Hair follicular keratinocyte (primary cell): Measurements from ENCODE around the gene CTSD. TPM values are rescaled to one million over a fixed set of nuclear protein-coding genes. Genes with fewer than 3 reads are reported as not detected.

Experiments used
- total RNA-seq: library from RNA; depleted of rRNA; stranded (reverse); fragments of >200 nt; gene quantifications from 2 replicates; pipeline ENCODE4 v1.2.3, GENCODE V29; 2015

Gene CTSD
- total RNA-seq = 152 and 181 TPM in 2 replicates

GRCh38 chr11:1763796-1764661 is at the start of gene CTSD:
Gene CTSD (minus strand): TSS chr11:1763927. CDS start chr11:1763859, 68 bp downstream.

GRCh38 chr11:1750481-1750839 is 13.3 kb downstream of the CTSD start, which contains the start of gene IFITM10:
Gene IFITM10 (minus strand): TSS chr11:1750595. CDS start chr11:1750442, 153 bp downstream.

Other genes with a start within 250 kb of the CTSD start
- gene DUSP8, start 191.7 kb downstream of the CTSD start, total RNA-seq = 0.39 and 0.68 TPM in 2 replicates
- gene KRTAP5-1, start 178.6 kb downstream of the CTSD start, total RNA-seq = not detected in 2 replicates
- not detected in 2 replicates for gene KRTAP5-2, start 165.6 kb downstream of the CTSD start, total RNA-seq
- not detected in 2 replicates for gene KRTAP5-3, start 155.5 kb downstream of the CTSD start, total RNA-seq
- not detected in 2 replicates for gene KRTAP5-4, start 141.8 kb downstream of the CTSD start, total RNA-seq
- not detected in 2 replicates for gene KRTAP5-5, start 134.2 kb downstream of the CTSD start, total RNA-seq
- not detected in 2 replicates for gene KRTAP5-6, start 66.7 kb downstream of the CTSD start, total RNA-seq
- 0.08 TPM in 1 of 2 replicates, not detected in the other for gene IFITM10, start 13.3 kb downstream of the CTSD start, total RNA-seq
- gene SYT8, start 71.1 kb upstream of the CTSD start, total RNA-seq = 0.70 and 3.3 TPM in 2 replicates
- not detected in 2 replicates for gene TNNI2, start 75.1 kb upstream of the CTSD start, total RNA-seq
- 0.19 TPM in 1 of 2 replicates, not detected in the other for gene LSP1, start 89.2 kb upstream of the CTSD start, total RNA-seq
- not detected in 2 replicates for gene PRR33, start 128.0 kb upstream of the CTSD start, total RNA-seq
- not detected in 2 replicates for gene TNNT3, start 155.8 kb upstream of the CTSD start, total RNA-seq
- gene MRPL23, start 183.4 kb upstream of the CTSD start, total RNA-seq = 218 and 231 TPM in 2 replicates
- gene H19, start 233.9 kb upstream of the CTSD start, total RNA-seq = 3.3 and 5.1 TPM in 2 replicates